SK-N-SH treated with all-trans-retinoic acid at 6 μM for 48 hours (cell line): Measurements from ENCODE around the gene SHANK2.

Experiments used
- ATAC-seq: fragments of 200-7000 bp; cut with Tn5 transposase; 3 replicates; pipeline ENCODE4 v1.9.1; 2020; ENCODE audit warnings: mild to moderate bottlenecking, moderate library complexity
- ARNTL ChIP-seq: fragments of 450-650 bp; formaldehyde crosslinking; IDR thresholded peaks from 2 replicates; pipeline ENCODE4 v1.5.0; 2020; ENCODE audit warnings: low read depth, mild to moderate bottlenecking, moderate library complexity, borderline replicate concordance
- BACH2 ChIP-seq: fragments of 250-450 bp; sonication (Bioruptor Pico); IDR thresholded peaks from 2 replicates; pipeline ENCODE4 v1.9.0; 2021; ENCODE audit warnings: mild to moderate bottlenecking, borderline replicate concordance
- CREB5 ChIP-seq: fragments of 250-450 bp; sonication (Bioruptor Pico); IDR thresholded peaks from 2 replicates; pipeline ENCODE4 v1.5.1; 2020; ENCODE audit warnings: low read depth, mild to moderate bottlenecking, moderate library complexity
- CSDC2 ChIP-seq: fragments of 250-450 bp; sonication (Bioruptor Pico); IDR thresholded peaks from 2 replicates; pipeline ENCODE4 v1.5.0; 2020; ENCODE audit warnings: mild to moderate bottlenecking, moderate library complexity
- CSRNP3 ChIP-seq: fragments of 250-450 bp; sonication (Bioruptor Pico); IDR thresholded peaks from 2 replicates; pipeline ENCODE4 v1.5.1; 2021; ENCODE audit warnings: mild to moderate bottlenecking, moderate library complexity
- ESRRG ChIP-seq: fragments of 250-450 bp; sonication (Bioruptor Pico); IDR thresholded peaks from 2 replicates; pipeline ENCODE4 v1.6.1; 2021; ENCODE audit warnings: mild to moderate bottlenecking
- GLIS3 ChIP-seq: fragments of 250-450 bp; sonication (Bioruptor Pico); IDR thresholded peaks from 2 replicates; pipeline ENCODE4 v1.5.0; 2020; ENCODE audit warnings: mild to moderate bottlenecking, moderate library complexity
- ISL1 ChIP-seq: fragments of 250-450 bp; sonication (Bioruptor Pico); IDR thresholded peaks from 2 replicates; pipeline ENCODE4 v2.1.2; 2022; ENCODE audit warnings: mild to moderate bottlenecking, moderate library complexity
- OSR1 ChIP-seq: fragments of 250-450 bp; sonication (Bioruptor Pico); IDR thresholded peaks from 2 replicates; pipeline ENCODE4 v1.8.0; 2022; ENCODE audit warnings: moderate library complexity, mild to moderate bottlenecking, inconsistent platforms
- PATZ1 ChIP-seq: fragments of 250-450 bp; sonication (Bioruptor Pico); IDR thresholded peaks from 2 replicates; pipeline ENCODE4 v1.8.0; 2020; ENCODE audit warnings: mild to moderate bottlenecking, moderate library complexity, borderline replicate concordance
- PPARA ChIP-seq: fragments of 250-450 bp; sonication (Bioruptor Pico); IDR thresholded peaks from 2 replicates; pipeline ENCODE4 v1.5.0; 2020; ENCODE audit warnings: mild to moderate bottlenecking, borderline replicate concordance
- RARB ChIP-seq: fragments of 250-450 bp; sonication (Bioruptor Pico); IDR thresholded peaks from 2 replicates; pipeline ENCODE4 v1.8.0; 2021; ENCODE audit warnings: mild to moderate bottlenecking, moderate library complexity
- SNAI2 ChIP-seq: fragments of 250-450 bp; sonication (Bioruptor Pico); IDR thresholded peaks from 2 replicates; pipeline ENCODE4 v1.5.0; 2020; ENCODE audit warnings: mild to moderate bottlenecking, moderate library complexity
- TCF4 ChIP-seq: fragments of 250-450 bp; sonication (Bioruptor Pico); IDR thresholded peaks from 2 replicates; pipeline ENCODE4 v1.8.0; 2021; ENCODE audit warnings: mild to moderate bottlenecking, moderate library complexity, borderline replicate concordance
- TSHZ2 ChIP-seq: fragments of 250-450 bp; sonication (Bioruptor Pico); IDR thresholded peaks from 2 replicates; pipeline ENCODE4 v1.5.0; 2020; ENCODE audit warnings: mild to moderate bottlenecking, moderate library complexity
- ZC3H10 ChIP-seq: fragments of 250-450 bp; sonication (Bioruptor Pico); IDR thresholded peaks from 2 replicates; pipeline ENCODE4 v1.5.1; 2021; ENCODE audit warnings: mild to moderate bottlenecking, moderate library complexity
- ZFP3 ChIP-seq: fragments of 250-450 bp; sonication (Bioruptor Pico); IDR thresholded peaks from 2 replicates; pipeline ENCODE4 v1.5.0; 2020; ENCODE audit warnings: mild to moderate bottlenecking, moderate library complexity
- ZFP30 ChIP-seq: fragments of 450-650 bp; formaldehyde crosslinking; IDR thresholded peaks from 2 replicates; pipeline ENCODE4 v1.5.0; 2022; ENCODE audit warnings: mild to moderate bottlenecking, moderate library complexity
- ZNF70 ChIP-seq: fragments of 450-650 bp; formaldehyde crosslinking; IDR thresholded peaks from 2 replicates; pipeline ENCODE4 v1.5.0; 2020; ENCODE audit warnings: mild to moderate bottlenecking, moderate library complexity
- ZNF8 ChIP-seq: fragments of 450-650 bp; formaldehyde crosslinking; IDR thresholded peaks from 2 replicates; pipeline ENCODE4 v1.5.0; 2020; ENCODE audit warnings: mild to moderate bottlenecking, moderate library complexity
- TF ChIP-seq, protein P1 (sequence below): fragments of 250-450 bp; sonication (Bioruptor Pico); IDR thresholded peaks from 2 replicates; pipeline ENCODE4 v1.8.0; 2021; ENCODE audit warnings: low read depth, mild to moderate bottlenecking, moderate library complexity, borderline replicate concordance

Gene SHANK2

DNA sequence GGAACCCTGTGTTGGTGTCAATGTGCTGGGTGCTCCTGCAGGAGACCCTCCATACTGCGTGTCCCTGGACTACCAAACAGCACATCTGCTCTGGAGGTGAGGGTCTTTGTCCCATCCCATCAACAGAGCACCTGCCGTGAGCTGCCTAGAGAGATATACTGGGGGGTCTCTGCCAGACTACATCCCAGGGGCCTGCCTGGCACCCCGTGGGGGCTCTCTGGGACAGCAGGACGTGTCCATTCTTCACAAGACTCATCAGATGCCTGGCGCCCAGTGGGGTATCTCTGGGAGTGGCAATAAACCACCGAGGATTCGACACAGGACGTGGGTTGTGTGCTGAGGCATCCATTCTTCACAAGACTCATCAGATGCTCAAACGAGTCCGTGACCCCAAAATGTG is 42.7 kb downstream of the SHANK2 start:
- ATAC-seq = no peak
- TF ChIP-seq GLIS3 (CRISPR knock-in tag) = no peak
- TF ChIP-seq, protein P1, sequence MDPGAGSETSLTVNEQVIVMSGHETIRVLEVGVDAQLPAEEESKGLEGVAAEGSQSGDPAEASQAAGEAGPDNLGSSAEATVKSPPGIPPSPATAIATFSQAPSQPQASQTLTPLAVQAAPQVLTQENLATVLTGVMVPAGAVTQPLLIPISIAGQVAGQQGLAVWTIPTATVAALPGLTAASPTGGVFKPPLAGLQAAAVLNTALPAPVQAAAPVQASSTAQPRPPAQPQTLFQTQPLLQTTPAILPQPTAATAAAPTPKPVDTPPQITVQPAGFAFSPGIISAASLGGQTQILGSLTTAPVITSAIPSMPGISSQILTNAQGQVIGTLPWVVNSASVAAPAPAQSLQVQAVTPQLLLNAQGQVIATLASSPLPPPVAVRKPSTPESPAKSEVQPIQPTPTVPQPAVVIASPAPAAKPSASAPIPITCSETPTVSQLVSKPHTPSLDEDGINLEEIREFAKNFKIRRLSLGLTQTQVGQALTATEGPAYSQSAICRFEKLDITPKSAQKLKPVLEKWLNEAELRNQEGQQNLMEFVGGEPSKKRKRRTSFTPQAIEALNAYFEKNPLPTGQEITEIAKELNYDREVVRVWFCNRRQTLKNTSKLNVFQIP = no peak
- no peak for TF ChIP-seq CREB5 (CRISPR knock-in tag)
- no peak for TF ChIP-seq ISL1
- no peak for TF ChIP-seq ESRRG
- no peak for TF ChIP-seq ZC3H10 (CRISPR knock-in tag)
- no peak for TF ChIP-seq TCF4
- no peak for TF ChIP-seq ZFP3 (CRISPR knock-in tag)
- no peak for TF ChIP-seq OSR1 (CRISPR knock-in tag)
- TF ChIP-seq ZNF70 (CRISPR knock-in tag) = no peak
- no peak for TF ChIP-seq TSHZ2 (CRISPR knock-in tag)
- TF ChIP-seq SNAI2 = no peak
- no peak for TF ChIP-seq CSRNP3 (CRISPR knock-in tag)
- TF ChIP-seq PPARA = no peak
- TF ChIP-seq RARB (CRISPR knock-in tag) = no peak
- TF ChIP-seq ZFP30 (CRISPR knock-in tag) = no peak
- no peak for TF ChIP-seq PATZ1 (CRISPR knock-in tag)

GRCh38 chr11:71209181-71209580 is 43.2 kb downstream of the SHANK2 start:
- no peak for TF ChIP-seq BACH2
- no peak for TF ChIP-seq SNAI2
- no peak for TF ChIP-seq ARNTL (CRISPR knock-in tag)
- no peak for TF ChIP-seq GLIS3 (CRISPR knock-in tag)
- no peak for TF ChIP-seq TCF4
- TF ChIP-seq CREB5 (CRISPR knock-in tag) = no peak
- TF ChIP-seq ISL1 = no peak
- no peak for TF ChIP-seq CSDC2
- no peak for ATAC-seq

DNA sequence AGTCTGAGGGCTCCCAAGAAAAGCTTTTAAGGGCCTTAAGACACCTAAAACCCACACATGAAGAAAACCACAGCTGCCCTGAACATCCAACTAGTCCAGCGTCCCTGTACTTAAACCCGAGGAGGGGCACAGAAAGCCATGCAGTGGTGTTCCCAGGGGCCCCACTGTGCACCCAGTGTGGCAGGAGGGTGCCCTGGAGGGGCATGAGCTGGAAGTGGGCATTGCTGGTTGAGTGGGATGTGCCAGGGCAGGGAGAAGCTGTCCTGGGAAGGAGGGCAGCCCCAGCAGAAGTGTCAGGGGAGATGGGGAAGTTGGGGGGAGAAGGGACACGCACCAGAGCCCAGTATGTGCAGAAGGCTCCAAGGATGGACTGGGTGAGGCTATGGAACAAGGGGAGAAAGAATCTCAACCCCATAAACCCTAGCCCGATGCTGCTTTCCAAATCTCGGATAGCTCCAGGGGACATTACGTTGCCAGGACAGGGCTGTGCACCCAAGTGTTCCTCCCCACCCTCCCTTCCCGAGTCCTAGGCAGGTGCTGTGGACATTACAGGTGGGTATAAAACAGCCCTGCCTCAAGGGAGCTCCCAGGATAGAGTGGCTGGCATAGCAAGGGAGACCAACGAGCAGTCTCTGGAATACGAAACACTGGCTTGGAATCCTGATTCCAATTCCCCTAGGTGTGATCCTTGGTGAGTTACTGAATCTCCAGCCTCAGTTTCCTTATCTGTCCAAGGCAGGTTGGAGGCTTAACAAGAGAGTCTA is 44.2 kb downstream of the SHANK2 start:
- no peak for ATAC-seq
- TF ChIP-seq ESRRG = no peak
- TF ChIP-seq PATZ1 (CRISPR knock-in tag) = no peak
- TF ChIP-seq GLIS3 (CRISPR knock-in tag) = no peak
- TF ChIP-seq, protein P1 = no peak
- no peak for TF ChIP-seq ZNF8 (CRISPR knock-in tag)
- no peak for TF ChIP-seq CSDC2
